ENCODE measurements around the gene SPATA6L.

Gene SPATA6L

DNA sequence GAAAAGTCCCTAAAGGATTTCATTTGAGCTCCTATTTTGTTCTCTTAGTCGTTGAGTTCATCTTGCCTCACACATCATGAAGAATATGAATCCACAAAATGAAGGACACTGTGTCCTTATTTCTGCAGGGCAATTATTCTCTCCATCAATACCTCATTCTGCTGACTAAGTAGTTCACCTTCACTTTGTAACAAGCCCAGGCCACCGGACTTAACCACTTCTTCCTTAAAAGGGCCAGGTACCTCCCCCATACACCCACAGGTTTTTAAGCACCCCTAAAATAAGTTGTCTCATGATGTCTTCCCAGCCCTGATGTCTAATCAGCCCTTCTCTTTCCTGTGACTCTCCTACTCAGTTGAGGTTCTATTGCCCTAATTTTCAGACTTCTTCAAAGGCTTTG is 71.3 kb downstream of the SPATA6L start:
- no peak overlapping the region for H3K4me3 ChIP-seq (ENCODE audit: low read length)
- no peak for TF ChIP-seq ZNF274 (IDR thresholded peaks at IDR 0.05; ENCODE audit: low read depth, low read length)

DNA sequence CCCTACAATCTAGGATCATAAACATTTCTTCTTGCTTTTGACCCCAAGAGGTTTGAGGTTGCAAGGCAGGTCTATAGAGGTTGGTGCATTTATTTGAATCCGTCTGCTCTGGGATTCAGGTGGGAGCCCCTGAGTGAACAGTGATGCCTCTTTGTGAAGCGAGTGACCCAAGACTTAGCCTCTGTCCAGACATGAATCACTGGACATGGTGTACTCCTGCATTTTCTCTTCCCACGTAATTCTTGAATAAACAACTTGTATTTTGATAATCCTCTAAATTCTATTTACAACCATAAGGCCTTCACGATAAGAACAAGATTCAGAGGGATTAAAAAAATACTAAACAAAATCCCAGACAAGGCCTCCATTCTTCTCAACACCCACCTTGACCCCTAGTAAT is 71.7 kb downstream of the SPATA6L start:
- H3K4me3 ChIP-seq (ENCODE audit: low read length), result no peak overlapping the region
- TF ChIP-seq ZNF274 (IDR thresholded peaks at IDR 0.05; ENCODE audit: low read depth, low read length), result no peak

DNA sequence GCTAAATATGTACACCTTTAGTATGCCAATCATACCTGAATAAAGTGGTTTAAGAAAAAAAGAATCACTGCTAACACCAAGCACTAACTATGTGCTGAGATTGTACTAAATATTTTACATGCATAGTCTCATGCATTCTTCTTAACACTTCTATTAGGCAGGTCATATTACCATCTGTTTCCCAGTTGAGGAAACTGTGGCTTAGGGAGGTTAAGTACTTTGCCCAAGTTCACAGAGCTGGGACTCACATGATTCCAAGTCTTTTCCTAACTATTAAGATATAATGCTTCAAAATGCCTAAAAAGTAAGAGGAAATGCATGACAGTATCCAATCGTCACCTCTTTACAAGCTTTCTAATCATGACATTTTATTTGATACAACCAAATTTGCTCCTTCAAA is 73.4 kb downstream of the SPATA6L start:
- no peak overlapping the region for H3K4me3 ChIP-seq (ENCODE audit: low read length)
- TF ChIP-seq ZNF274 (IDR thresholded peaks at IDR 0.05; ENCODE audit: low read depth, low read length), result no peak

DNA sequence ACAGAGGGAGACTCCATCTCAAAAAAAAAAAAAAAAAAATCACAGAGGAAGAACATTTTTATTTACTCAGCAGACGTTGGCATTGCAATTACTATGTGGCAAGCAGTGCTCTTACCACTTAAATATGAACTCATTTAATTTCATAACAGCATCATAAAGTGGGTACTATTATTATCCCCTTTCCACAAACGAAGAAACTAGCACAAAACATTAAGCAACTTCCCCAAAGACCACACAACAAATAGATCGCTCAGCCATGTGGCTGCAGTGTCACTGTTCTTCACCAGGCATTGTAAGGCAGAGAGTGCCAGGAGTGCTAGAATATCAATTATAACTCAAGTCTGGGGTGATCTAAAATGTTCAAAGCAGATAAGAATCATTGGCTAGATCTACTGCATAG is 74.0 kb downstream of the SPATA6L start:
- no peak overlapping the region for H3K4me3 ChIP-seq (ENCODE audit: low read length)
- no peak for TF ChIP-seq ZNF274 (IDR thresholded peaks at IDR 0.05; ENCODE audit: low read depth, low read length)

DNA sequence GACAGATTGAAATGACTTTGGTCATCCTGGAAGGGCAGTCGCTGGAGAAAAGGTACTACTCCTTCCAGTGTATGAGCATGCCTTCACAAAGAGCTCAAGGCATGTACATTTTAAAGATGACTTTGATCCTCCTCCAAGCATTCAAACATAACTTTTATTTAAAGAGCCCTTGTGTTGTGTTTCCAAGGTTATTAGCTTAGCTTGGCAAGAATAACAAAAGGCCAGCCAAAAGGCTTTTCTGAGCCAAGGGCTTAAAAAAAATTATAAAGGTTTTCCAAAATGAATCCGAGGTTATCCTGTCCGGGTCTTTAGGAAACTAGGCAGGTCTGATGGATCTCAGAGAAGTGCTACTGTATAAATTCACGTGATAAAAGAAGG is 75.2 kb downstream of the SPATA6L start:
- TF ChIP-seq ZNF274 (IDR thresholded peaks at IDR 0.05; ENCODE audit: low read depth, low read length), result no peak
- H3K4me3 ChIP-seq (ENCODE audit: low read length), result no peak overlapping the region

DNA sequence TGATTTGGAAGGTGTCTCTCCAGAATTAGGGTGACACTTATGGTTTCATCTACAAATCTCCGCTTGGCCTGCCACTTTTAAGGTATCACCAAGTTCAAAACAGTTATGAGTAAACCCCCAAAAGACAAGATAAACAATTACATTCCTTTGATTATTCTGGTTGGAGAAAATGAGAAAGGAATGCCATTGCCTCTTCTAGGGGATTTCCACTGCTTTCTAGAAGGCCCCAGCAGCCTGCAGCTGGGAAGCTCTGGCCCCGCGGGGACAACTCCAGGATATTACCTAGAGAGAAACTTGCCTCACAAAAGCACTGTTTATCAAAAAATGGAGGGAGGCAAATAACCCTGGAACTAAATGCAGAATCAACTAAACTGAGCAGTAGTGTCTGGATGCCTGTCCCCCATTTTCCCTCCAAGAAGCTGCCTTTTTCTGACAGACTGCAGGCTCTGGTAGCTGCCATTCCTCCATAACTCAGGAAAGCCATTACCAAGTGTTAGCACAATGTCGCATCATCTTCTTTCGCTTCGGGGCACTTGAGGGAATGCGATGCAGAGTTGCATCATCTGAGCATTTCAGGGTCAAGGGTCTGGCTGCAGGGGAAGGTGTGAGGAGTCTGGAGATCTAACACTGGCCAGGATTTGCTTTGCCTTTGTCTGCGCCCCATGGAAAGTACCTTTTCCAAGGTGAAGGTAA is 75.7 kb downstream of the SPATA6L start:
- H3K4me3 ChIP-seq (ENCODE audit: low read length), result no peak overlapping the region
- no peak for TF ChIP-seq ZNF274 (IDR thresholded peaks at IDR 0.05; ENCODE audit: low read depth, low read length)

DNA sequence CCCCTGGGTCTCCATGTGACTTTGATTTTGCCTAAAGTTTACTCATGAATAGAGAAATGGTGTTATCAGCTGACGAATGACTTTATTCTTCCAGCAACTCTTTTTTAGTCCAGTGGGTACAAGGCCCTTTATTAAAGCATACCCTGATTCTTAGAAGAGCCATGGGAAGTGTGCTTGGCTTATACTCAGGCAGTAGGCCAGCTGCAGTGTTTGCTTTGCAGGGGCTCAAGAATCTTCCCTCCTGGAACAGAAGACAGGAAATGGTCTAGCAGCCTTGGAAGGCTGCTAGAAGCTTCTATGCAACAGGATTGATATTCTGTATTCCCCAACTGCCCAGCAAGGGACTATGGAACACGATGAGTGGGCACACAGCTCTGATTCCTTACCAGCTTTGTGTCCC is 77.6 kb downstream of the SPATA6L start:
- no peak overlapping the region for H3K4me3 ChIP-seq (ENCODE audit: low read length)
- TF ChIP-seq ZNF274 (IDR thresholded peaks at IDR 0.05; ENCODE audit: low read depth, low read length), result no peak

DNA sequence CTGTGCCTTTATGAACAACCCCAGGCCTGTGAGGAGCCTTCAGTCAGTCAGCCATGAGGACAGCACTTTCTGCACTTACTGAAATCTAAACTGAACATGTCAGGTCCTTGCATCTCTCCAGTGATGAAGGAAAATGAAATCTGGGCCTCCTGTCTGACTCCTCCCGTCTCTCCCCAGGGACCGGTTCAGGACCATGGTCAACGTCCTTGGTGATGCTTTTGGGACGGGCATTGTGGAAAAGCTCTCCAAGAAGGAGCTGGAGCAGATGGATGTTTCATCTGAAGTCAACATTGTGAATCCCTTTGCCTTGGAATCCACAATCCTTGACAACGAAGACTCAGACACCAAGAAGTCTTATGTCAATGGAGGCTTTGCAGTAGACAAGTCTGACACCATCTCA is 81.1 kb downstream of the SPATA6L start:
- H3K4me3 ChIP-seq (ENCODE audit: low read length), result no peak overlapping the region
- no peak for TF ChIP-seq ZNF274 (IDR thresholded peaks at IDR 0.05; ENCODE audit: low read depth, low read length)

DNA sequence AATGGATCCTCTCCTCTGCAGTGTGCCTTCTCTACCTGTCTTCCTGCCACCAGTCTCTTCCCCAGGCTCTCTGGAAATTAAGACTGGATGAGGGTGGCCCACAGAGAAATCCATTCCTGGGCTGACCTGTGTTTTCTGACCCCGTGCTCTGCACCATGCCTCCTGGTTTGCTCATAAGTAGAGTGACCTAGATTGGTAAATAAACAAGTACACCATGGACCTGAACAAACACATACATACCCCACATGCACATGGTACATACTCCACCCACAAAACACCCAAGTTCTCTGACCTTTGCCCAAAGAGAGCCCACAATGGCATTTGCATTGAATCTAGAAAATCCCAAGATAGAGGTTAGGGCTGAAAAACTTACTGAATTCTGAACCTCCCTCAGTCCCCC is 81.6 kb downstream of the SPATA6L start:
- H3K4me3 ChIP-seq (ENCODE audit: low read length), result no peak overlapping the region
- TF ChIP-seq ZNF274 (IDR thresholded peaks at IDR 0.05; ENCODE audit: low read depth, low read length), result no peak

DNA sequence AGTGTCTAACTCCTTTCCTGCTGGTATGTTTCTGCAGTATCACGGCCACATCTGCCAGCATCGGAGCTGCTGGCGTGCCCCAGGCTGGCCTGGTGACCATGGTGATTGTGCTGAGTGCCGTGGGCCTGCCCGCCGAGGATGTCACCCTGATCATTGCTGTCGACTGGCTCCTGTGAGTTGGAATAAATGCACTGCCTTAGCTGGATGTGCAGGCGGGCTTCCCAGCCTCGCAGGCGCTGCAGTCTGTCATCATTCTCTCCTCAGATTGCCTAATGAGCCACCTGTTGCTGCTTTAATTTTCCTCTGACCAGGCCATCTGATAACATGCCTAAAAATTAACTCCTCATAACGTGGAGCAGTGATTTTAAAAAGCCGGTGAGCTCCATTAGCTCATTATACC is 83.3 kb downstream of the SPATA6L start:
- no peak overlapping the region for H3K4me3 ChIP-seq (ENCODE audit: low read length)
- TF ChIP-seq ZNF274 (IDR thresholded peaks at IDR 0.05; ENCODE audit: low read depth, low read length), result no peak

DNA sequence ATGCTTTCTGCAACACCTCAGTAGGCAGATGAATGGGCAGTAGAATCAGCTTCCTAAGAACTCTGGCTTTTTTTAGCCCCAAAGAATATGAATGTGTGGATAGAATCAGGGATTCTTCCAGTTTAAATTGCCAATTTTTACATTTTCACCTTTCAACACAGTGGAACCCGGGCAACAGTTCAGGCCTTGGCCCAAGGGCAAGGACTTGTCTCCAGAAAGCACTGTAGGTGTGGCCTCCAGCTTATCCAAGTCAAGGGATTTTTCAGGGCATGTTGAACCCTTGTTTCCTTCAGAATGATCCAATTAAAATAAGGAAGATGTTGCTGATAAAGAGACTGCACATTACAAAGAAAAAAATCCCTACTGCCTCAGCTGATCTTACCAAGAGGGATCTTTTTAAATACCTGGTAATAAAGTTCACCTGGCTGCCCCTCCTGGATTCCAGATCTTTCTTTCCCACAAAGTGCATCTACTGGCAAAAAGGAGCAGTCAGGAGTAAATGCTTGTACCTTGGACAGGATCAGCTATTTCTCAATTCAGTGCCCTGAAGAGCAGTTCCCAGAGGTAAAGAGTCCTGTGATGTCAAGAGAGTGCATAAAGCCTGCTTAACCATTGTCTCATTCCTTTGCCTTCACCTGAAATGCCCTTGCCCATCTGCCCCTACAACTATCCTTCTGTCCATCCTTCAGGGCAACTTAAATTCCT is 84.3 kb downstream of the SPATA6L start:
- H3K4me3 ChIP-seq (ENCODE audit: low read length), result no peak overlapping the region
- TF ChIP-seq ZNF274 (IDR thresholded peaks at IDR 0.05; ENCODE audit: low read depth, low read length), result no peak

DNA sequence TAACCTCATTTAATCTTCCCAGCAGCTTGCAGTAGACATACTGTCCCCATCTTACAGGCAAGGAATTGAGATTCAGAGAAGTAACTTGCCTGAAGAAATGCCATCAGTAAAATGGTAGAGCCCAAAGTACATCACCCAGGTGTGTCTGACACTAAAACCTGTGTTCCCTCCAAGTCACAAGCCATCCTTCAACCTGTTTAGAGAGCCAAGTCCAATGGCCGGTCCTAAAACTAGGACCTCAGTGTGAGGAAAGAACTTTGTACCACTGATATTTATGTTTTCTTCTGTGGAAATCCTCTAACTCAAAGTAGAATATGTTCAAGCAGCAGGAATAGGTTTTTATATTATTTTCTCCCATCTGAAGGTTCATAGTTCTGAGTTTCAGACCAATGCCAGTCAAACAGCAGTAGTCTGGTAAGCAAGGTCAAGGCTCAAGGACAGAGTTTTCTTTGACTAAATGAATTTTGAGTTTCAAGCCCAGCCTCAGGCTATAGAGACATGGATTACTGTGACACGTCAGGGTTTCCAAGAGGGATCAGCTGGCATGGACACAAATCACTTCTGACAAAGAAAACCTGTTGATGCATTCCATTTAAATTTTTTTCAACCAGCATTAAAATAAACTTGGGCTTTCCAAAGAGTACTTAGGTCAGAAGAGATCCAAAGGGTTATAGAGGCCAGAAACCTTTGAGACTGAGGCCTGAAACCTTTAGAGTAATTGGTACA is 85.1 kb downstream of the SPATA6L start:
- TF ChIP-seq ZNF274 (IDR thresholded peaks at IDR 0.05; ENCODE audit: low read depth, low read length), result no peak
- H3K4me3 ChIP-seq (ENCODE audit: low read length), result no peak overlapping the region

DNA sequence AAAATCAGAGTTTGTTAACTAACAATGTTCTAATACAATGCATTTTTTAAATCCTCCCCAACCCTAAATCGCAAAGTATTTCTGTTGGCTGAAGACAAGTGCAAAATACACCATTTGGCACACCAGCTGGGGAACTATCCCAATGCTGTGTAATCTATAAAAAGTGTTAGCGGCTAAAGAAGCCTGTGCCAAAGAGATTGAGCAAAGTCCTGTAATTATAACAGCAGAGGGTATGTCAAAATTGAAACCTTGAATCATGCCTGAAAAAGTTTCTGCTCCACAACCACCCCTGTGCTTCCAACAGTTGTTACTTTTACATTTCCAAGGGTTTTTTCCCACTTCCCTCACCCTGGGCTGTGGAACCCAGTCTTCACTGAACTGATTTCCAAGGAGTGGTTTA is 87.3 kb downstream of the SPATA6L start:
- no peak for TF ChIP-seq ZNF274 (IDR thresholded peaks at IDR 0.05; ENCODE audit: low read depth, low read length)
- no peak overlapping the region for H3K4me3 ChIP-seq (ENCODE audit: low read length)

DNA sequence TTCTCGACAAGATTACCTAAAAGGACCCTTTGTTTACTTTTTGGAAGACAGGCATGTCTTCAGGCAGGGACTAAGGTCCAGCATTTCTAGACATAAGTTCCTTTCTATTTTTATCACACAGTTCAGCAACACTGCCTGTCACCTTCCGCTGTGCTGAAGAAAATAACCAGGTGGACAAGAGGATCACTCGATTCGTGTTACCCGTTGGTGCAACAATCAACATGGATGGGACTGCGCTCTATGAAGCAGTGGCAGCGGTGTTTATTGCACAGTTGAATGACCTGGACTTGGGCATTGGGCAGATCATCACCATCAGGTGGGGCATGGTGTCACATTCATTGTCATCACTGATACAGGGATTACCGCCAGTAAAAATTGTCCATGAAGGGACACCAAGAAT is 89.8 kb downstream of the SPATA6L start:
- TF ChIP-seq ZNF274 (IDR thresholded peaks at IDR 0.05; ENCODE audit: low read depth, low read length), result no peak
- H3K4me3 ChIP-seq (ENCODE audit: low read length), result no peak overlapping the region

DNA sequence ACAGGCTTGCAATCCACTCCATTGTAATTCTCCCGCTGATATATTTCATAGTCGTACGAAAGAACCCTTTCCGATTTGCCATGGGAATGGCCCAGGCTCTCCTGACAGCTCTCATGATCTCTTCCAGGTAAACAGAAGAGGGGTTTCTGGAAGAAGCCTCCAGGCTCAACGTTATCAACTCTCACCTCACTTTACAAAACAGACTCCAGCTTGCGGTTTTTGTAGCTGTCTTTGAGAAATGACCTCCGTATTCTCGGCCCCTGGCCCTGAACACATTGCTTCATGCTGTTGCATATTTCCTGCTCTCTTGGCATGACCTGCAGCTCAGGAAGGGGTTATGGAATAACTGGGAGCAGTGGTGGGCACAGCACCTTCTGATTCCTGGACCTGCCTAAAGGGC is 90.3 kb downstream of the SPATA6L start:
- no peak for TF ChIP-seq ZNF274 (IDR thresholded peaks at IDR 0.05; ENCODE audit: low read depth, low read length)
- H3K4me3 ChIP-seq (ENCODE audit: low read length), result no peak overlapping the region
